ENCODE data around the gene DNLZ.
"Not testable (repeated sequence)": the region's sequence is repeated elsewhere in the genome, so short reads cannot be mapped to it uniquely, and the experiment has no call there.

DNLZ gene

DNA sequence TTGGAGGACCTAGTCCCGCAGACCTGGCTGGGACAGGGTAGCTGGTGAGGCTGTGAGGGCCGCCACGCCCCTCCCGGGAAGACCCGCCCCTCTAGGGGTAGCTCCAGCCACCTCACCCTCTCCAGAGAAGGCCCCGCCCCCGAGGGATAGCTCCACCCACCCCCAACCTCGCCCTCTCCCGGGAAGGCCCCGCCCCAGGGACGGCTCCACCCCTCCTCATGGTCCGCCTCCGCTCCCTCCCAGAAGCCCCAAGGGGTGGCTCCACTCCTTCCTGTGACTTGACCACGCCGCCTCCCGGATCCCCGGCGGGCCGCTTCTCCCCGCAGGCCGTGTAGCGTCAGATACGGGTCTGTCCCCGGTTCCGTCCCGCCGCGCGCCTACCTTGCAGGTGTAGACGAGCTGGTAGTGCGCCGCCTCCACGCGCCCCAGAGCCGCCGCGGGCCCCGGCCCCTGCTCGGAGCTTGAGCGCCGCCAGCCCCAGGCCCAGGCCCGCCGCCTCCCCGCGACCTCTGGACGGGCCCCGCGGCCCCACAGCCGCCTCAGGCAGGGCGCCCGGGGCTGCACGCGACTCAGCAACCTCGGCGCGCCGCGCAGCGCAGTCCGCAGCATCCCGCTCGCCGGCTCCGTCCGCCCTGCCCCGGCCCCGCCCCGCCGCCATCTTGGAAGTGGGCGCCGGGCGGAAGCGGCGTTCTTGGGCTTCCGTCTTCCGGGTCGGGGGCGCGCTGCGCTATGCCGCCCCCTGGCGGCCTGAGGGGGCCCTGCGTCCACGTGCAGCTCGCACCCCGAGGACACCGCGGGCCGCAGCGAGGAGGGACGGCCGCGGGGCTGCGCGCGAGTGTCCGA lies at the start of gene DNLZ:
TSS of gene DNLZ (minus strand) at position 639 of the 843 bp plus-strand sequence. CDS start at position 609, 30 bp downstream.
- peak; percentile 95 for DNase-seq

- no peak for DNase-seq
These were observed 49.4 kb upstream of the DNLZ start for GRCh38 chr9:136412962-136413361.

- no peak for DNase-seq
These were observed 47.8 kb upstream of the DNLZ start for GRCh38 chr9:136411378-136411777.

GRCh38 chr9:136410500-136411287 lies 47.1 kb upstream of the DNLZ start, which contains the start of the genes ENTR1 and PMPCA:
TSS of gene ENTR1 (minus strand) at chr9:136410614. CDS start at chr9:136410397, 217 bp downstream.
TSS of gene PMPCA (plus strand) at chr9:136410658. CDS start at chr9:136410669, 11 bp downstream.
- DNase-seq, result peak; percentile 95

DNA sequence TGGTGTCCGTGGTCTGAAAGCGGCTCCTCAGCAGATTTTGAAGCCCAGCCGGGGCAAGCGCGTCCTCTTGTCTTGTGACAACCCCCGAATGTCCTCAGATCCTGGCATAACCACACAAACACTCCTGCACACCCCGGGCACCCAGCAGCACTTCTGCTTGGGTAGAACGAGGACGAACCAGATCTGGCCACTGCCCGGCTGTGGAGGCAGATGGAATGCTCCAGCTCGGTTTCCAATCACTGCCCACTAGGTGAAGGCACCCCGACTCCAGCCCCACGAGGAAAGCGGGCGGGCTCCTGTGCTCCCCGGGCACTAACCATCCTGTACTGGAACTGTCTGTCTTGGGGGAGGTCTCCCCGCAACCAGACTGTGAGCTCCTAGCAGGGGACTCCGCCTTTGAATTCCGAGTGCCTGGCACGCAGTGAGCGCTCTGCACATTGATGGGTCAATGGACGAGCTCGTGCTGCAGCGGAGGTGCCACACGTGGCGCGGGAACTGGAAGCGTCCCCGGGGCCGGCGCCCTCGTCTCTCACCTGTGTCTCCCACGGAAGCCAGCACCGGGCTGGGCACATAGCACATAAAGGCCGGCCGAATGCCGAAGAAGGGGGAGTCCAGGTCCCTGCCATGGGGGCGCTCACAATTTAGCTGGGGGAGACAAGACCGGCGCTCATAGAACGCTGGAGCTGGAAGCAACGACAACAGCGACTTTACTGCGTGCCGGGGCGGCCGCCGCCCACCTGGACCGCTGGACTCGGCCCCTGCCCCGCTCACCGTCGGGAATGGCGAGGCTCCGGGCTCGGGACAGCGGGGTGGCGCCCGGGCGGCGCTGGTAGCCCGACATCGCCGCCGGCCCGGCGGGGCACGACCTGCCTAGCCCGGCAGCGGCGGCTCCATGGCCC lies 46.3 kb upstream of the DNLZ start:
- DNase-seq, result peak; percentile 30

- DNase-seq, result no peak
These were observed 44.4 kb upstream of the DNLZ start for GRCh38 chr9:136407911-136408310.

- DNase-seq, result not testable (repeated sequence)
These were observed 43.5 kb upstream of the DNLZ start for GRCh38 chr9:136407061-136407460.

GRCh38 chr9:136405904-136406303 lies 42.4 kb upstream of the DNLZ start:
- DNase-seq, result not testable (repeated sequence)

GRCh38 chr9:136405481-136405880 lies 41.9 kb upstream of the DNLZ start:
- DNase-seq, result no peak

DNA sequence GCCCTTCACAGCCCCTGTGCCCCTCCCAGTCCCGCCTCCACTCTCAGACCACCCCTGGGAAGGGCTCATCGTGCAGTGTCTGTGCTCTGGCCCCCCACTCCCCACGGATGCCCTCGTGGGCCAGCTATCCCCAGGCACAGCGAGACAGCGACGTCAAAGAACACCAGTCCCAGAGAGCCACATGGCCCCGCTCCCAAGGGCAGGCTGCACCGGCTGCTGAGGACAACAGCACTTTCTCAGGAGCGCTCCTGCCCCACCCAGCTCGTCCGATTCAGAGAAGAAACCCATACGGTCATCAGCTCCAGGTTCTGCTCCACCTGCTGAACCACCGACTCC lies 41.2 kb upstream of the DNLZ start:
- DNase-seq, result no peak

DNA sequence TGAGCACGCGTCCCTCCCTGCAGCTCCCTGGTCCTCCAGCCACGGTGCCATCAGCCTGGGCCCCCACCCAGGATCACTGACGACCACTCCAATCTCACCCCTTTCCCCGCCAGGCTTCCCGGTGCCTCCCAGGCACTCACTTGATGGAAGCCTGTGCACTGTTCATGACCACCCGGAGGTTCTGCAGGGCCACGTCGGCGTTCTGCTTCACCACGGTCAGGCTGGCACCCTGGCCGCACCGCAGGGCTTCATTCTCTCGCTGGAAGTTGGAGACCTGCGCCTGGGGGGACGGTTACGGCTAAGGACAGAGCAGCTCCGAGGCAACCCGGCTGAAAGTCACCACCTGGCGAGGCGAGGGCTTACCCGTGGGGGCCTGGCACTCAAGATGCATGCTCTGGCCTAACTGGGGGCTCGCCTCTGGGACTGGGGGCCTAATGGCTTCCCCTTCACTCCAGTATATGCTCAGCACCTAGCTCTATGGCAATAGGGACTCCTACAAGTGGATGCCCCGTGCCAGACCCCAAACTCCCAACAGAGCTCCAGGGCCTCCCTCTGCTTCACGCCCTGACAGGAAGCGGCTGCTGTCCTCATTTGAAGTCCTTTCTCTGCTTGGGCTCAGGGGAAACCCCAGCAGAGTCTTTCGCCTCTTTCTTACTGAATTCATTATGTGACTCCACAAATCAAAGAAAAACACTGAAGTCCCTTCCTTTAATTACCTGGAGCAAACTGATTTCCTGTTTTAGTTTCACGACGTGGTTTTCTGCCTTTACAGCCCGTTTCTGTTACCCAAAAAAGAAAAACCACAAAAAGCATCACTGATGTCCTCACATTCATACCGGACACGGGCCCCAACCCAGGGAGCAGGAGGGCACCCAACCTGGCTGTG lies 40.6 kb upstream of the DNLZ start:
- DNase-seq, result peak; percentile 57

DNA sequence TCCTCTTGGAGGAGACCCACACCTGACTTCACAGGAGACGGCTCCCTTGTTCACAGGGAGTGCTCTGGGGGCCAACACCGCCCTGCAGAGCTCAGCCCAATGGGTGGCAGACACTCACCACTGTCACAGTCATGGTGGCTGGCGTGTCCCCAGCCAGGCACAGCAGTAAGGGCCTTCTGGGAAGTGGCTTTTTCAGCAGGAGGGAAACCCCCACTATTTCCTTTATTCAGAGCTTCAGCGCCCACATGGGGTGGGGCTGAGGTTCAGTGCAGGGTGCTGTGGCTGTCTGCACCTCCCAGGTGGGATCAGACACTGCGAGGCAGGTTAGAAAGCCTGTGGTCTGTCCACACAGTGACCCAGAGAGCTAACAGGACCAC lies 40.0 kb upstream of the DNLZ start:
- peak; percentile 87 for DNase-seq

GRCh38 chr9:136402067-136402466 lies 38.5 kb upstream of the DNLZ start:
- DNase-seq, result no peak

- no peak for DNase-seq
These were observed 37.8 kb upstream of the DNLZ start for GRCh38 chr9:136401173-136401922.

GRCh38 chr9:136400038-136400834 lies 36.7 kb upstream of the DNLZ start, which contains the start of gene SNAPC4:
TSS of gene SNAPC4 (minus strand) at chr9:136400170. CDS start at chr9:136398428, 1,742 bp downstream.
- DNase-seq, result peak; percentile 90

- DNase-seq, result peak; percentile 53
These were observed 35.9 kb upstream of the DNLZ start for GRCh38 chr9:136399176-136400037.

GRCh38 chr9:136398286-136398685 lies 34.7 kb upstream of the DNLZ start:
- DNase-seq, result no peak

DNA sequence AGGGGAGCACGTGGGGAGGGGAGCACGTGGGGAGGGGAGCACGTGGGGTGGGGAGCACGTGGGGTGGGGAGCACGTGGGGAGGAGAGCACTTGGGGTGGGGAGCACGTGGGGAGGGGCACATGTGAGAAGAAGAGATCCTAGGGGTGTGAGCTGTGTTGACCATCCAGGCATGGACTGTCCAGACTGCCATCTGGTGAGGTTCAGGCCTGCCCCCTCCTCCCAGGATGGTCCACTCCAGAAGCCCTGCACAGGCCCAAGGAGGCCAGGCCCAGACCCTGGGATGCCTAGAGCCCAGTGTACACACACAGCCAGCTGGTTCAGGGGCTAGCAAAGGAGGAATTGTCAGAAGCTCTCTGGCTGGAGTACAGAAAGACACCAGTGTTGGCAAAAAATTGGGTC lies 34.1 kb upstream of the DNLZ start:
- no peak for DNase-seq

DNA sequence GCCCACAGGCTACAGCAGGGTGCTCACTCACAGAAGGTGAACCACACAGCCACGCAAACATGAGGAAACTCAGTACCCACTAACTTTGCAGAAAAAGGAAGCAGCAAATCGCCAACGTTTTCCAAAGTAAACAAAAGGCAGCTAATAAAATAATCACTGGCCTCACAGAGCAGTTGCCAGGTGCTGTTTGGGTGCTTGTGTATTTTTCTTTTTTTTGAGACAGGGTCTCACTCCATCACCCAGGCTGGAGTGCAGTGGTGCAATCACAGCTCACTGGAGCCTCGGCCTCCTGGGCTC lies 32.6 kb upstream of the DNLZ start:
- DNase-seq, result no peak
